ENCODE results near the gene ACTL10.

DNA sequence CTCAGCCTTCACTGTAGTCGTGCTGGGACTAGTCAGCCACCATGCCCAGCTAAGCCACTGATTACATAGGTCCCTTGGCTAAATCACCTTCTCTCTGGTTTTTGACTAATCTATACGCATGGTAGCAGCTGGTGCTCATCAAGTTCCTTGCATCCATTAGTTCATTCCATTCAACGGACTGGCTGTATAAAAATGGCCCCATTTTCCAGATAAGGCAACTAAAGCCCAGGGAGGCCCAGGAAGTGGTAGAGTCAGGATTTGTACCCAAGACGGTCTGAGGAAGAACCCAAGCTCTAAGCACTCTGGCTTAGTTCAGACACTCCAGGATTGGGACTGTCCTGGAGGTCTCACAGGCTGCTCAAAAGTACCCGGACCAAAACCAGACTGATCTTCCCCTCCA lies 14.5 kb downstream of the ACTL10 start:
- no peak for TF ChIP-seq EHF (CRISPR knock-in tag; IDR thresholded peaks at IDR 0.05)
- no peak for TF ChIP-seq MAFK (IDR thresholded peaks at IDR 0.05; ENCODE audit: partially characterized antibody)
- TF ChIP-seq, protein P1, sequence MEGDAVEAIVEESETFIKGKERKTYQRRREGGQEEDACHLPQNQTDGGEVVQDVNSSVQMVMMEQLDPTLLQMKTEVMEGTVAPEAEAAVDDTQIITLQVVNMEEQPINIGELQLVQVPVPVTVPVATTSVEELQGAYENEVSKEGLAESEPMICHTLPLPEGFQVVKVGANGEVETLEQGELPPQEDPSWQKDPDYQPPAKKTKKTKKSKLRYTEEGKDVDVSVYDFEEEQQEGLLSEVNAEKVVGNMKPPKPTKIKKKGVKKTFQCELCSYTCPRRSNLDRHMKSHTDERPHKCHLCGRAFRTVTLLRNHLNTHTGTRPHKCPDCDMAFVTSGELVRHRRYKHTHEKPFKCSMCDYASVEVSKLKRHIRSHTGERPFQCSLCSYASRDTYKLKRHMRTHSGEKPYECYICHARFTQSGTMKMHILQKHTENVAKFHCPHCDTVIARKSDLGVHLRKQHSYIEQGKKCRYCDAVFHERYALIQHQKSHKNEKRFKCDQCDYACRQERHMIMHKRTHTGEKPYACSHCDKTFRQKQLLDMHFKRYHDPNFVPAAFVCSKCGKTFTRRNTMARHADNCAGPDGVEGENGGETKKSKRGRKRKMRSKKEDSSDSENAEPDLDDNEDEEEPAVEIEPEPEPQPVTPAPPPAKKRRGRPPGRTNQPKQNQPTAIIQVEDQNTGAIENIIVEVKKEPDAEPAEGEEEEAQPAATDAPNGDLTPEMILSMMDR (IDR thresholded peaks at IDR 0.05), result no peak
- TF ChIP-seq POLR2A (IDR thresholded peaks at IDR 0.05; ENCODE audit: low read length), result no peak
- no peak for TF ChIP-seq RFX5 (IDR thresholded peaks at IDR 0.05)
- TF ChIP-seq, protein P2, sequence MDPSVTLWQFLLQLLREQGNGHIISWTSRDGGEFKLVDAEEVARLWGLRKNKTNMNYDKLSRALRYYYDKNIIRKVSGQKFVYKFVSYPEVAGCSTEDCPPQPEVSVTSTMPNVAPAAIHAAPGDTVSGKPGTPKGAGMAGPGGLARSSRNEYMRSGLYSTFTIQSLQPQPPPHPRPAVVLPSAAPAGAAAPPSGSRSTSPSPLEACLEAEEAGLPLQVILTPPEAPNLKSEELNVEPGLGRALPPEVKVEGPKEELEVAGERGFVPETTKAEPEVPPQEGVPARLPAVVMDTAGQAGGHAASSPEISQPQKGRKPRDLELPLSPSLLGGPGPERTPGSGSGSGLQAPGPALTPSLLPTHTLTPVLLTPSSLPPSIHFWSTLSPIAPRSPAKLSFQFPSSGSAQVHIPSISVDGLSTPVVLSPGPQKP (IDR thresholded peaks at IDR 0.05; ENCODE audit: low read depth, low read length), result no peak
- TF ChIP-seq EP300 (IDR thresholded peaks at IDR 0.05), result no peak
- TF ChIP-seq MAZ (IDR thresholded peaks at IDR 0.05; ENCODE audit: borderline replicate concordance, low read depth, low read length), result no peak
- TF ChIP-seq POLR2AphosphoS2 (conservative IDR thresholded peaks at IDR 0.05; ENCODE audit: low read length), result no peak
- no peak for TF ChIP-seq ZC3H11A (IDR thresholded peaks at IDR 0.05)
- TF ChIP-seq KDM1A (IDR thresholded peaks at IDR 0.05; ENCODE audit: low read depth), result no peak

Data from A549 (cell line).